Stimulated activated CD8-positive, alpha-beta memory T cell treated with anti-CD3 and anti-CD28 coated beads, Interleukin-15, amount 100 ng/mL, for 4 hours (primary cell): Measurements from ENCODE around the gene RAET1G.
A peak's percentile ranks its signal among the peaks of the same experiment; 100 is the strongest.
"Not testable (repeated sequence)": the region's sequence is repeated elsewhere in the genome, so short reads cannot be mapped to it uniquely, and the experiment has no call there.

Experiments
- DNase-seq, 2 donors: peaks; one replicate each; pipeline ENCODE4 v3.0.0-alpha.2; 2020; ENCODE audit warnings: low read depth in 2 of 2

The RAET1G gene

DNA sequence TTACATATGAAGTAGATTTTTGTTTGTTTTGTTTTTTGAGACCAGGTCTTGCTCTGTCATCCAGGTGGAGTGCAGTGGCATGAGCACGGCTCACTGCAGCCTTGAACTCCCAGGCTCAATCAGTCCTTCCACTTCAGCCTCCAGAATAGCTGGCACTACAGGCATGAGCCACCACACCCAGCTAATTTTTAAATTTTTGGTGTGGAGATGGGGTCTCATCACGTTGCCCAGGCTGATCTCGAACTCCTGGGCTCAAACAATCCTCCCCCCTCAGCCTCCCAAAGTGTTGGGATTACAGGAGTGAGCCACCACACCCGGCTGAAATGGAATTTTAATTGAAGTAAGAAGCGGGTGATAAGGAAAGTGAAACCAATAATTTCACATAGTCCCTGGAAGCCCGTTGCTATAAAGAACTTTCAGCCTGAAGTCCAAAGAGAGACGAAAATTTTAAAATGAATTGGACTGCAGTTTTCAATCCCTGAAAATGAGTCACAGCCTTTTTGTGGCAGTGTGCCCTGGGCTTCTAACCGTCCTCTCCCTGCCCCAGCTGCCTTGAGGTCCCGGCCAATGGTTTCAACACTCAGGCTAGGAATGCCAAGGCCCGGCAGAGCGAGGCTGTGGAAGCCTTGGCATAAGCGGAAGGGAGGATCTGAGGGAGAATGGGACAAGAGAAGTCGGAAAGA lies 25.8 kb downstream of the RAET1G start:
- no peak for DNase-seq

DNA sequence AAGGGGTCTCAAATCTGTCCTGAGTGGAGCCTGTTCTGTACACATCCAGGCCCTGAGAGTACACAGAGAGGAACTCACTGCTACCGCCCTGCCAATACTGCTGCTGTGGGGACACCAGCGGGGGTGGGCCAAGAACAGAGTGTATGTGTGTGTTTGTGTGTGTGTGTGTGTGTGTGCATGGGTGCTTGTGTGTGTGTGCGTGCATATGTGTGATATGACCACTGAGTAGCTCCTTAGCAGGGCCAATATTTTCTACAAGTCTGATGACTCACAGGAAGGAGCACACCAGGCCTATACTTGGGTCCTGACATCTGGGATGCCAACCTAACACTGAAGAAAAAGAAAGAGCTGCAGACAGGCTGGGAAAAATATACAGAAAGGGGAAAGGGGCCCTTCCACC lies 26.4 kb downstream of the RAET1G start:
- no peak for DNase-seq

DNA sequence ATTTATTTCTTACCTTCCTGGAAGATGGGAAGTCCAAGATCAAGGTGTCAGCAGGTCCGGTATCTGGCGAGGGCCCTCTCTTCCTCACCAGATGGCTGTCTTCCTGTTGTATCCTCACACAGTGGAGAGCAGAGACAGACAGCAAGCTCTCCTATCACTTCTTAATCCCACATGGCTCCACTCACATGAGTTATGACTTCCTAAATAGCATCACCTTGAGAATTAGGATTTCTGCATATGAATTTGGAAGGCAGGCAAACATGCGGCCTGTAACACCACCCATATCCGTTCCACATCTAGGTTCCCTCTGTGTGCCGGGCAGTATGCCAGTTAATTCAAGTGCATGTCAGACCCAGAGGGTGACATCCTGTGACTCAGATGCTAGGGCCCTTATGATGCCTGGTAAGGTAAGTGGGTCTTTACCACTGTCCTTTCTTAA lies 27.1 kb downstream of the RAET1G start:
- DNase-seq: peak in 1 of 2 donors; percentile 8

DNA sequence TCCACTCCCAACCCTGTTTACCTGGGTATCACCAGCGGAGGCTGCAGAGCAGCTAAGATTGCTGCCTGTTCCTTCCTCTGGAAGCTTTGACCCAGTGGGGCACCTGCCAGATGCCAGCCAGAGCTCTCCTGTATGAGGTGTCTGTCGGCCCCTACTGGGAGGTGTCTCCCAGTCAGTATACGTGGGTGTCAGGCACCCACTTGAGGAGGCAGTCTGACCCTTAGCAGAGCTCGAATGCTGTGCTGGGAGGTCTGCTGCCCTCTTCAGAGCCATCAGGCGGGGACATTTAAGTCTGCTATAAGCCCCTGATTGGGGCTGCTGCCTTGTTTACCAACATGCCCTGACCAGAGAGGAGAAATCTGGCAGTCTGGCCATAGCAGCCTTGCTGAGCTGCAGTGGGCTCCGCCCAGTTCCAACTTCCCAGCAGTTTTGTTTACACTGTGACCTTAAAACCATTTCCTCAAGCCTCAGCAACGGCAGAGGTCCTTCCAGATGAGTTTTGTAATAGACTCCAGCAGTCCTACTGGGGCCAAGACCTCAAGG lies 27.8 kb downstream of the RAET1G start:
- DNase-seq: no peak

DNA sequence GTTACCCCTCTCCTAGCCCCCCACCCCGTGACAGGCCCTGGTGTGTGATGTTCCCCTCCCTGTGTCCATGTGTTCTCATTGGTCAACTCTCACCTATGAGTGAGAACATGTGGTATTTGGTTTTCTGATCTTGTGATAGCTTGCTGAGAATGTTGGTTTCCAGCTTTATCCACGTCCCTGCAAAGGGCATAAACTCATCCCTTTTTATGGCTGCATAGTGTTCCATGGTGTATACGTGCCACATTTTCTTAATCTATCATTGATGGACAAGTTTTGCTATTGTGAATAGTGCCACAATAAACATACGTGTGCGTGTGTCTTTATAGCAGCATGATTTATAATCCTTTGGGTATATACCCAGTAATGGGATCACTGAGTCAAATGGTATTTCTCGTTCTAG lies 31.1 kb downstream of the RAET1G start:
- DNase-seq: not testable (repeated sequence)

DNA sequence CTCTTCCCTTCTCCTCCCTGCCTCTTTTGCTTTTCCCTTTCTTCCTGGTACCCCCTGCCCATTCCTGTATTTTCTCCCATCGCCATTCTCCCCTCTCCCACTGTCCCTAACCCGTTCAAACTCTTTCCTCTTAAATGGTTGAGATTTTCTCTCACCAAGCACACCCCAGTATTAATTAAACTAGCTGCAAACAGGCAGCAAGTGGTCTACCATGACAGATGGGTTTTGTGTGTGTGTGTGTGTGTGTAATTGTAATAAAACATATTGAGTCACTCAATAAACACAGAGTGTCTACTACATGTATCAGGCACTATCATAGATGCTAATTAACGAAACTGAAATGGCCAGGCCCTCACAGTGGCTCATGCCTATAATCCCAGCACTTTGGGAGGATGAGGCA lies 31.7 kb downstream of the RAET1G start:
- DNase-seq: no peak

DNA sequence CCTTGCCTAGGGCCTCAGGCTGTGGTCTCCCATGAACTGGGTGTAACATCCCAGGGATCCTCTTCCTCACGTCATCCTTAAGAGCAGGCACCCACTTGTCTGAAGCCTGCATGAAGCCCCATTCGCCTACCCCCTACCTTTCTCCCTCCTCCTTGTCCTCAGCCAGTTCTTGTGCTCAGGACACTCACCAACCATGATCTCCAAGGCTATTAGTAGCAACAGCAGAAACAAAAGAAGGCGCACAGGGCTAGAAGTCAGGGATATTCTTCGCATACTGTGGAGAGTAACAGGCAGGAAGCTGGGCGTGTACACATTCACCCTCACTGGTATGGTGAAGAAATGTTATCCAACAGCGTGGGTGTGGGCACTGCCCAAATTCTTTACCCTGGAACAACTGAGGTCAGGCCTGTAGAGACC lies 32.3 kb downstream of the RAET1G start:
- DNase-seq: no peak

DNA sequence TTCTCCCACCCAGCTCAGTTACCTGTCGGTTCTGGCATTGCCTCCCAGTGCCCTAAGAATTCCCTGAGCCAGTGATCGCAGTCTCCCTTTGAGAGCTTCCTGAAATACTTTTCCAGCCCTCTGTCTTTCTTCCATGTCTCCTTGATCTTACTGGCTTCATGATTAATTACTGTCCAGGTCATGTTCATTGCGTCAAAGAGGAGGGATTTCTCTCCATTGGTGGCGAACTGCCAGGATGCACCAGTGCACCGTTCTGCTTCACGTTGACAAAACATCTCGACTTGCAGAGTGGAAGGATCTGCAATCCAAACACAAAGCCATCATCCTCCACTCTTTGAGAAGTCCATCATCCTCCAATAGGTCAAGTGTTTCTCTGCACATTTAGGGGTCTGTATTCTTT lies 33.6 kb downstream of the RAET1G start:
- no peak for DNase-seq

DNA sequence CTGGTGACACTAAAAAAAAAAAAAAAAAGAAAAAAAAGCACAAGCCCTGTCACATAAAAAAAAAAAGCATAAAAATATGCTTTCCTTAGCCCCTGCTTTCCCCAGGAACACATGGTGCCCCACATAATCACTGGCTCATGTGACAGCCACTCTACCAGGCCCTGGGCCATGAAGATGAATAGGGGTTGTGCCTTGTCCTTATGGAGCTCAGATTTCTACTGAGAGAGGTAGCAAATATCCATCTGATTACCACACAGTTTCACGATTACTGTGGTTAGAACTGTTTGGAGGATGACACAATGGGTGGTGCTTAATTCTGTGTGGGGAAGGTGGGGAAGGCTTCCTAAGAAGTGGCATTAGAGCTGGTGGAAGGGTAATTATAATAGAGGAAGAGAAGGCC lies 34.3 kb downstream of the RAET1G start:
- no peak for DNase-seq

DNA sequence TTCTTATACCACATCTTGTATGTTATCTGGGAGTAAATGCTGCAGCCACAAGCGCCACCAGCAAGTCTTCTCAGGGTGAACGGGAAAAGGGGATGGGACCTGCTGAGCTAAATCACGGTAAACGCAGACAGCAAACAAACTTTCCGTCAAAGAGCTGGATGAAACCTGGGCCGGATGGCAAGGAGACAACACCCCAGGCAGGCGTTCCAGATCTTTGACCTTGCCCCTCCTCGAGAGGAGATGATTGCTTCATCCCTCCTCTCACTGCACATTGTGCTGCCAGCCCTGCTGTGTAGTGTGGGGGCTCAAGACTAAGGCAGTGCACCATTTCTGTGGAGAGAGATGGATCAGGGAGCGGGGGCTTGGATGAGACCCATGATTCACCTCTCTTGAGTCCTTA lies 34.8 kb downstream of the RAET1G start:
- no peak for DNase-seq

DNA sequence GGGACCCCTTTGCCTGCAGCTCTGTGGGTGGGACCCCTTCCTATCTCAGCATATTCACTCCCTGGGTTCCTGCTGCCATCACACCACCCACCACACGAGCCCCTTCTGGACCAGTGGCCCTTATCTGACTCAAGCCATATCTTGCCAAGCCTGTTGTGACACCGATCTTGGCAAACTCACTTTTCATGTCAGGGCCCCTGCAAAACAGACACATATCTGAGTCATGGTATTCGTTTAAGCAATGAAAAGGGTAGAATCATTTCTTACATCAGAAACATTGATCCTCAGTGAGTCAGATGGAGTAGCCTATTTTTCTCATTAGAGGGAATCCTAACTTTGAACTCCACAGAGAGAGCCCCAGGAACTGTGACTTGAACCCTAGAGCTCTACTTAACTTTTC lies 35.6 kb downstream of the RAET1G start:
- DNase-seq: no peak

DNA sequence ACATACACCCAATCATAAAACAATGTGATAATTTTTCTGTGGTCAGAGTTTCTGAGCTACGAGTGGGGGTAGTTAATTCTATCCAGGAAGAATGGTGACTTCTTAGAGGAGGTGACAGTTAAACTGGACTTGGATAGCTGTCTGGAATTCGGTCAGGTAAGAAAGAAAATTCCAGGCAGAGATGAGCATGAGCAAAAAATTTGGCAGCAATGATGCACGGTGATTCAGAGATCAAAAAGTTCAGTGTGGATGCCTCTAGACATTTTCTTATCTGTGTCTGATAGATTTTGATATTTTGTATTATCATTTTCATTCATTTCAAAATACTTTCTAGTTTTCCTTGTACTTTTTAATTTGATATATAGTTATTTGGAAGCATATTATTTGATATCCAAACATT lies 37.0 kb downstream of the RAET1G start:
- no peak for DNase-seq

DNA sequence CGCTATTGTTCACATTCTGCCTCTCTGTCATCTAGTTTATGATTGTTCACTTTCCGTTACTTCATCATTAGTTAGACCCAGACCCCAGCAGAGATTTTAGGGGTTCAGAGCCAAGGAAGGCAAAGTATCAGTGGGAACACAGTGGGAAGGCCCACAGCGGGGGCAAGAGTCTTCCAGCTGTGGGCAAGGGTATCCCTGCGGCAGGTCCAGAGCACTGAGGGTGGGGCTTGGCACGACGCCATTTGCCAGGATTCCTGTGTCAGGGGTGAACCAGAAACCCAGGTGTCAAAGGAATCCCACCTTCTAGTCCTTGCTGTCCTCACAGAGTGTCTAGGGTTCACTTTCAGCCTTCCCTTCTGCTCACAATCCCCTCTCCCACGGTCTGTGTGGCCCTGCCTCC lies 38.3 kb downstream of the RAET1G start:
- DNase-seq: no peak

DNA sequence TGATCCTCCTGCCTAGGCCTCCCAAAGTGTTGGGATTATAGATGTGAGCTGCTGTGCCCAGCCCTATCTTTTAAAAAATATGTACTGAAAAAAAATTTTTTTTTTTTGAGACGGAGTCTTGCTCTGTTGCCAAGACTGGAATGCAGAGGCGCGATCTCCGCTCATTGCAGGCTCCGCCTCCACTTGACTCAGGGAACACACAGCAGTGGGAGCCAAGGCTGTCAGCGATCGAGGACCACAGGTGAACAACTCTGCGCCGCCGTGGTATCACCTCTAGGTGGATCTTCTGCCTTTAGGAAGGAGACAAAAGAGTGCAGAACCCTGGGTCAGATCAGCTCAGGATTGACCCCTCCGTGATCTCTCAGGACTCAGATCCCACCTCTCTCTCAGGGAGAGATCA lies 38.7 kb downstream of the RAET1G start:
- no peak for DNase-seq

DNA sequence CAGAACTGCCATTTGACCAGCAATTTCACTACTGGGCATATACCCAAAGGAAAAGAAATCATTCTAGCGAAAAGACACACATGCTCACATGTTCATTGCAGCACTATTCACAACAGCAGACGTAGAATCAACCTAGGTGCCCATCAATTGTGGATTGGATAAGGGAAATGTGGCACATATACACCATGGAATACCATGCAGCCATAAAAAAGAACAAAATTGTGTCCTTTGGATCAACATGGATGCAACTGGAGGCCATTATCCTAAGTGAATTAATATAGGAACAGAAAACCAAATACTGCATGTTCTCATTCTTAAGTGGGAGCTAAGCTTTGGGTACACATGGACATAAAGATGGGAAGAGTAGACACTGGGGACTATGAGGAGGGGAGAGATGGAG lies 41.1 kb downstream of the RAET1G start:
- DNase-seq: no peak

DNA sequence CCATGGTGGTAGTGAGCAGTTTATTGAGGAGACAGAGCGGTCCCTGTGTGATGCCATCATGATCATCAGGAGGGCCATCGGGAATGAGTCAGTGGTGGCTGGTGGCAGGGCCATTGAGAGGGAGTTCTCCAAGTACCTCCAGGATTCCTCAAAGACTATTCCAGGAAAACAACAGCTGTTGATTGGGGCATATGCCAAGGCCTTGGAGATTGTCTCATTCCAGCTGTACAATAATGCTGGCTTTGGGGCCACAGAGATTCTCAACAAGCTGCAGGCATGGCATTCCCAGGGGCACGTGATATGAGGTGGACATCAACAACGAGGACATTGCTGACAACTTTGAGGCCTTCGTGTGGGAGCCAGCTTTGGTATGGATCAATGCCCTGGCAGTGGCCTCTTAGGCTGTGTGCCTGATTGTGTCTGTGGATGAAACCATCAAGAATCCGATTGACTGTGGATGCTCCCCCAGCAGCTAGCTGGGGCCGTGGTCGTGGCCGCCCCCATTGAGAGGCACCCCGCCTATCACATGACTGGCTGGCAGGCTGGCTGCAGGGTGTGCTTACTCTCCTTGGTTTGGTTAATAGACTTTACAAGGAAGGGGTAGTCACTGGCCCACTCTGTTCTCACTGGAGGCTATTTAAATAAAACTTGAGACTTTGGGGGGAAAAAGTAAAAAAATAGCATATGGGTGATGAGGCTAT lies 41.7 kb downstream of the RAET1G start:
- no peak for DNase-seq

DNA sequence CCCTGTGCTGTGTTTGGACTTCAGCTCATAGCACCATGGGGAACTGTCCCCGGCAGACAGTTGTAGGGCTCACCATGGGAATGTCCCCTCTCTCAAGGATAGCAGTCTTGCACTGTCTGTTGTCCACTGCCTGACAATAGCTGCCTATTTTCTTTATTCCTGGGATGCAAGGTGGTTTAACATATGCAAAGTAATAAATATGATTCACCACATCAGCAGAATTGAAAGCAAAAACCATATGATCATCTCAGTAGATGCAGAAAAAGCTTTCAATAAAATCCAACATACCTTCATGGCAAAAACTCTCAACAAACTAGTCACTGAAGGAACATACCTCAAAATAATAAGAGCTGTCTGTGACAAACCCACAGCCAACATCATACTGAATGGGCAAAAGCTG lies 45.3 kb downstream of the RAET1G start:
- no peak for DNase-seq

DNA sequence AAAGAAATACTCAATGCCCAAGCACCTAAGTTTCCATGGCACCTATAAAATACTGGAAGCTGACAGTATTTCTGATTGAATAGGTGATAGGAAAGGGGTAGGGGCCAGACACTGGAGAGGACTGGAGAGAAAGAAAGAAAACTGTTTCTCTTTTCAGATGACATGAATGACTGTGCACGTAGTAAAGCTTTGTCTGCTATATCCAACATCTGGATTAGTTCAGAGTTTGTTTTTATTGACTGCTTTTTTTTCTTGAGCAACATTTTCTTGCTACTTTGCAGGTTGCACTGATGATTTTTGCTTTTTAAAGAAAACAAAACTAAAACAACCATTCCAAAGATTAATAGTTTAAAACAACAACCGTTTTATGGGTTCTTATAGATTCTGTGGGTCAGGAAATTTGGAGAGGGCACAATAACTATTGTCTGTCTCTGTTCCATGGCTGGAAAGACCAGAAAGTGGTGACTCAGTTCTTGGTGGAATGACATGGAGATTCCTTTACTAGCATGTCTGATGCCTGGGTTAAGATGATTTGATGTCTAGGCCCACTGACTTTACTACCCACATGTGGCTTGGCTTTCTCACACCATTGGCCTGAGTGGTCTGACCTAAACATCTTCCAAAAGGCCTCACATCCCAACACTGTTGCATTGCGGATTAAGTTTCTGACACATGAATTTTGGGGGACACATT lies 46.5 kb downstream of the RAET1G start:
- no peak for DNase-seq

DNA sequence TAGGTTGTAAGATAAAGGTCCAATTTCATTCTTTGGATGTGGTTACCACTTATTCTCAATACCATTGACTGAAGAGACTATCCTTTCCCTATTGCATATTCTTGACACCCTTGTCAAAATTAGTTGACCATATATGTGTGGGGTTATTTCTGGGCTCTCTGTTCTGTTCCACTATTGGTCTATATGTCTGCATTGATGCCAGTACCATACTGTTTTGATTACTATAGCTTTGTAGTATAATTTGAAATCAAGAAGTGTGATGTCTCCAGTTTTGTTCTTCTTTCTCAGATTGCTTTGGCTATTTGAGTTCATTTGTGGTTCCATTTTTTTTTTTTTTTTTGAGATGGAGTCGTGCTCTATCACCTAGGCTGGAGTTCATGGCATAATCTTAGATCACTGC lies 50.7 kb downstream of the RAET1G start:
- DNase-seq: no peak

DNA sequence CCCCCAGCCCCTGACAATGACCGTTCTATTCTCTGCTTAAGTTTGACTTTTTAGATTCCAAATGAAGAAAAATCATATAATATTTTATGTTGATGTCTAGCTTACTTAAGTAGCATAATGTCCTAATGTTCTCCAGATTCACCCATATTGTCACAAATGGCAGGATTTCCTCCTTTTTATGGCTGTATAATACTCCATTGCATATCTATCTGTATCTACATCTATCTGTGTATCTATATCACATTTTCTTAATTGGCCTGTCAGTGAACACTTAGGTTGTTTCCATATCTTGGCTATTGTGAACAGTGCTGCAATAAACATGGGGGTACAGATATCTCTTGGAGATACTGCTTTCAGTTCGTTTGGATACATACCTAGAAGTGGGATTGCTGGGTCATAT lies 51.7 kb downstream of the RAET1G start:
- no peak for DNase-seq

DNA sequence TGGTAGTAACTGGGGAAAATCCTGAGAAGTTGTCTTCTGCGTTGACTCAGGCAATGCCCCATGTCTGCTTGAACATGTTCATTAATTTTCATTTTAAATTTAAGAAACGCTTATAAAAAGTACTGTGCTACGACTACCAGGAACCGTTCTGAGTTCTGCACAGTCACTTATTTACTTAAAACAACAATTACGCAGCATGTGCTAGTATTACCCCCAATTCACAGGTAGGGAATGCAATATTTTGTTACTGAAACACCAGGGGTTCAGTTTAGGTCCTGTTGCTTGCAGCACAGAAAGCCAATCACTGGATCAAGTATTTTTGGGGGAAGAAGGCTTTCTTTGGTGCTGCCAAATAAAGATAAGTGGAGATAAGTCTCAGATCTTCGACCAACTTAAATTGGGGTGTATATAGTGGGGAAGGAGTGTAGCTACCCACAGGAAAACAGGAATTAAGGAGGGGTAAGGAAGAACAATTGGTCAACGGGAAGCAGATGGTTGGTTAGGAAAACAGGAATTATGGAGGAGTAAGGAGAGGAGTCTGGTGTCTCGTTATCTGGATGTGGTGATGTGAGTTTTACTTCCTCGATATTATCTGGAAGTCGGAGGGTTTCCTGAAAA lies 53.5 kb downstream of the RAET1G start:
- DNase-seq: no peak

DNA sequence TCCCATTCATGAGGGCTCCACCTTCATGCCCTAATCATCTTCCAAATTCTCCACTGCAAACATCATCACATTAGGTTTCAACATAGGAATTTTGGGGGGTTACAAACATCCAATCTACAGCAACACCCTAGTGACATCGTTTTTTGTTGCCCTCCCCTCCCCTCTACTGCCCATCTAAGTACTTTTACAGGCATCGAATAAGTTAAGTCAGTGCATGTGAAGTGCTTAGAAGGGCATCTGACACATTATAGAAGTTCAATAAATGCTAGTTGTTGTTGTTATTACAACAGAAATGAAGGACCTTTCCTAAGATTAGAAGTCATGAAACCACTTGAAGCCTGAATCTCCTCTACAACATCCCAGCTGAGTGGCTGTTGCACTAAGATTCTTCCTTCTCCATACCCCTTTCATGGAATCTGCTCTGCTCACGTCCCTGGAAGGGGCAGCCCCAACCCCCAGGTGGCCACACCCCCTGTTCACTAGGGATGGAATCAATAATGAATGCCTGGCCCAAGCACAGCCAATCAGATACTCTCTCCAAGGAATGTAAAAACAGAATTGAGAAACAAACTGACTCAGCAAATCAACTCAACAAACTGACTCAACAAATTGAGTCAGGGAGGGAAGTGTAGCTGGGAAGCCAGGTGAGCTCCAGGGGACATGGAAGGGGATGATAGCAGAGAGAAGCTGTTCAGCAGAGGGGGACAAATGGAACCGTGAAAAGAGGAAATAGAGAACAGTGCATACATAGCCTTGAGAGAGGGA lies 54.9 kb downstream of the RAET1G start:
- no peak for DNase-seq
